GM12878 (cell line): ENCODE measurements around the gene ESRRG. TPM values are rescaled to one million over a fixed set of nuclear protein-coding genes. Genes with fewer than 3 reads are reported as not detected.

Experiments used
- ATAC-seq: fragments of 200-7000 bp; cut with Tn5 transposase; 3 replicates; pipeline ENCODE4 v1.9.1; 2020; ENCODE audit warnings: mild to moderate bottlenecking, moderate library complexity
- BruUV-seq: library from RNA; stranded (reverse); fragments of 400-500 nt; replicated peaks from 2 replicates; lab custom pipeline; 2021; lab: Mats Ljungman, UMichigan
- CTCF ChIA-PET: fragments of 300-600 bp; sonication (Branson Sonifier 250); formaldehyde crosslinking; extraction: SDS; loops from one replicate; lab custom pipeline; 2021; ENCODE audit warnings: inconsistent platforms; lab: Yijun Ruan, JAX
- POLR2A ChIA-PET: fragments of 350-600 bp; formaldehyde crosslinking; extraction: SDS; loops from one replicate; lab custom pipeline; 2021; ENCODE audit warnings: inconsistent platforms; lab: Charles Lee
- RAD21 ChIA-PET: fragments of 300-600 bp; sonication (Branson Sonifier 250); formaldehyde crosslinking; loops from one replicate; lab custom pipeline; 2023; ENCODE audit warnings: antibody characterized with exemption; ENCODE audit not compliant: unreplicated experiment; lab: Charles Lee
- SMC1A ChIA-PET: fragments of 300-600 bp; sonication (Branson Sonifier 250); formaldehyde crosslinking; loops from one replicate; lab custom pipeline; 2023; ENCODE audit not compliant: unreplicated experiment, uncharacterized antibody; lab: Charles Lee
- DNase-seq: peaks from one replicate; pipeline ENCODE4 v3.0.0-alpha.2; 2011; ENCODE audit warnings: low read depth, low spot score
- FAIRE-seq: peaks from 3 replicates; lab custom pipeline; 2011; peaks lifted over from hg19 to GRCh38; lab: Jason Lieb, UNC
- H2AFZ ChIP-seq: 2 replicates; pipeline ENCODE4 v1.6.0; 2011; ENCODE audit warnings: low read depth, low read length, control low read depth; ENCODE audit not compliant: control insufficient read depth
- H3K27ac ChIP-seq: 2 replicates; pipeline ENCODE4 v1.5.1; 2011; ENCODE audit warnings: control low read depth; ENCODE audit not compliant: control insufficient read depth, insufficient read depth
- H3K27me3 ChIP-seq, 2 experiments: replicated peaks in 1 of 2; 2 replicates each; pipeline versions ENCODE4 v1.6.0 to v1.6.1; 2011; ENCODE audit warnings: low read length in 1 of 2; ENCODE audit not compliant: control insufficient read depth in 2 of 2, insufficient read depth in 2 of 2
- H3K36me3 ChIP-seq, 2 experiments: 2 replicates each; pipeline ENCODE4 v1.5.1; 2011; ENCODE audit warnings: low read length in 1 of 2; ENCODE audit not compliant: control insufficient read depth in 2 of 2, insufficient read depth in 2 of 2
- H3K4me1 ChIP-seq: 2 replicates; pipeline ENCODE4 v1.6.1; 2011; ENCODE audit warnings: mild to moderate bottlenecking, low read length, moderate library complexity, mixed read lengths; ENCODE audit not compliant: control insufficient read depth, insufficient read depth
- H3K4me2 ChIP-seq: 2 replicates; pipeline ENCODE4 v1.6.0; 2011; ENCODE audit warnings: control low read depth; ENCODE audit not compliant: control insufficient read depth, insufficient read depth
- H3K4me3 ChIP-seq: fragments of 200-600 bp; sonication (generic); 2 replicates; pipeline ENCODE4 v1.5.1; 2016
- H3K79me2 ChIP-seq: 2 replicates; pipeline ENCODE4 v1.6.0; 2011; ENCODE audit warnings: low read length; ENCODE audit not compliant: control insufficient read depth, insufficient read depth
- H3K9ac ChIP-seq: 2 replicates; pipeline ENCODE4 v1.8.0; 2011; ENCODE audit warnings: low read length, control low read depth, mixed read lengths; ENCODE audit not compliant: control insufficient read depth, insufficient read depth
- H3K9me3 ChIP-seq: replicated peaks from 3 replicates; pipeline ENCODE4 v1.5.1; 2011; ENCODE audit warnings: mild to moderate bottlenecking, low read length; ENCODE audit not compliant: control insufficient read depth, insufficient read depth
- H4K20me1 ChIP-seq: 2 replicates; pipeline ENCODE4 v1.6.0; 2011; ENCODE audit not compliant: control insufficient read depth, insufficient read depth
- ASH2L ChIP-seq: fragments of 300-600, 200-600 bp; sonication (generic); IDR thresholded peaks from 2 replicates; pipeline ENCODE4 v1.6.1; 2017; ENCODE audit warnings: low read depth, mild to moderate bottlenecking, borderline replicate concordance
- ATF3 ChIP-seq: IDR thresholded peaks from 2 replicates; pipeline ENCODE4 v1.6.1; 2011; ENCODE audit warnings: low read depth, mild to moderate bottlenecking, low read length, moderate library complexity, borderline replicate concordance; ENCODE audit errors: extremely low read depth
- CEBPZ ChIP-seq: fragments of 150-350 bp; IDR thresholded peaks from 2 replicates; pipeline ENCODE4 v1.6.1; 2016; ENCODE audit warnings: low read depth, low read length
- E2F8 ChIP-seq: fragments of 450-650 bp; IDR thresholded peaks from 2 replicates; pipeline ENCODE4 v1.6.1; 2018; ENCODE audit warnings: mild to moderate bottlenecking, low read depth, moderate library complexity; ENCODE audit not compliant: partially characterized antibody
- GABPA ChIP-seq: IDR thresholded peaks from 2 replicates; pipeline ENCODE4 v1.6.1; 2014; ENCODE audit warnings: antibody characterized with exemption, low read depth, mild to moderate bottlenecking, inconsistent platforms
- IRF5 ChIP-seq: fragments of 450-650 bp; IDR thresholded peaks from 2 replicates; pipeline ENCODE4 v1.6.1; 2017; ENCODE audit warnings: borderline replicate concordance
- REST ChIP-seq: IDR thresholded peaks from 2 replicates; pipeline ENCODE4 v1.6.1; 2012; ENCODE audit warnings: mild to moderate bottlenecking, low read depth, low read length
- SUPT20H ChIP-seq: IDR thresholded peaks from 2 replicates; pipeline ENCODE4 v1.6.1; 2011; ENCODE audit warnings: low read depth, mild to moderate bottlenecking, low read length, moderate library complexity, borderline replicate concordance; ENCODE audit not compliant: control insufficient read depth
- YY1 ChIP-seq: IDR thresholded peaks from 2 replicates; pipeline ENCODE4 v1.6.1; 2011; ENCODE audit warnings: low read depth, mild to moderate bottlenecking, low read length
- WGBS: methylation state at CpG from one replicate; pipeline ENCODE4 v1.1.6; 2016; ENCODE audit warnings: low lambda C conversion rate; ENCODE audit not compliant: insufficient replicate concordance, insufficient coverage; ENCODE audit errors: missing lambda C conversion rate; 5-methylcytosine and 5-hydroxymethylcytosine counted together
- in situ Hi-C: fragments of 300-500 bp; cut with MboI; formaldehyde crosslinking; loops from 9 replicates; pipeline ENCODE4 v1.14.3; 2018; ENCODE audit warnings: mixed read lengths
- intact Hi-C: fragments of 100-400 bp; cut with micrococcal nuclease; formaldehyde crosslinking; loops from one replicate; pipeline ENCODE4 v1.14.2; 2022; ENCODE audit not compliant: unreplicated experiment
- polyA plus RNA-seq, 11 experiments: library from polyadenylated mRNA; depleted of rRNA in 4 of 11; unstranded in 6 of 11; stranded (reverse) in 5 of 11; fragments of >200 nt; fragmentation: Nextera tagmentation in 4 of 11; fragmentation: Illumina TruSeq in 1 of 11; extraction: Ambion mirVana in 4 of 11; extraction: Trizol in 1 of 11; gene quantifications; 1 replicate in 1 of 11; 2 replicates in 10 of 11; pipeline versions ENCODE4 v1.2.1 to v1.2.3, GENCODE V29; 2011 to 2016; ENCODE audit warnings: inconsistent platforms in 2 of 11, missing spikeins in 2 of 11, low read depth in 1 of 11
- total RNA-seq, 4 experiments: library from RNA; depleted of rRNA in 3 of 4; stranded (reverse); fragments of >200 nt in 3 of 4; fragmentation: Illumina TruSeq in 1 of 4; extraction: Trizol in 1 of 4; gene quantifications; 2 replicates each; pipeline versions ENCODE4 v1.2.1 to v1.2.3, GENCODE V29; 2013 to 2021

The ESRRG gene
- total and polyA plus RNA-seq, 10 of the 15 experiments (the other 5 are each of a cell fraction or from before 2014, with no cell fraction given), result 0.03 TPM; not detected in 9

GRCh38 chr1:216688127-216688657 is 35.0 kb downstream of the ESRRG start:
- H3K4me2 ChIP-seq, result no peak overlapping the region
- WGBS, result 21% methylated on average over 8 of the region's 8 CpGs
- H3K79me2 ChIP-seq, result no peaks in the 10 kb centered on the region
- ATAC-seq (no peak), DNase-seq (no peak), FAIRE-seq (no peak)
- no peaks in the 10 kb centered on the region for H3K27me3 ChIP-seq
- H3K4me3 ChIP-seq, result no peak overlapping the region
- BruUV-seq, result no TSS peak
- SMC1A ChIA-PET, result no interaction called here
- CTCF ChIA-PET, result no interaction called here
- no peak overlapping the region for H3K9ac ChIP-seq
- RAD21 ChIA-PET, result no interaction called here
- no peak overlapping the region for H3K27ac ChIP-seq
- intact Hi-C loops (no loop called here), in situ Hi-C loops (no loop called here)
- no peaks in the 10 kb centered on the region for H3K4me1 ChIP-seq
- no peaks in the 10 kb centered on the region for H3K36me3 ChIP-seq
- no peak overlapping the region for H2AFZ ChIP-seq
- POLR2A ChIA-PET, result no interaction called here
- no peaks in the 10 kb centered on the region for H3K9me3 ChIP-seq
- no peaks in the 10 kb centered on the region for H4K20me1 ChIP-seq
- TF ChIP-seq CEBPZ (no peak), IRF5 (no peak), SUPT20H (no peak), YY1 (no peak), E2F8 (no peak), ATF3 (no peak), GABPA (no peak), REST (no peak), ASH2L (no peak)
